Measurements from ENCODE around the gene LNX1. TPM values are rescaled to one million over a fixed set of nuclear protein-coding genes. Genes with fewer than 3 reads are reported as not detected.

Gene LNX1
- total RNA-seq, 1 experiment from 2014 or later, result 3.3 TPM

DNA sequence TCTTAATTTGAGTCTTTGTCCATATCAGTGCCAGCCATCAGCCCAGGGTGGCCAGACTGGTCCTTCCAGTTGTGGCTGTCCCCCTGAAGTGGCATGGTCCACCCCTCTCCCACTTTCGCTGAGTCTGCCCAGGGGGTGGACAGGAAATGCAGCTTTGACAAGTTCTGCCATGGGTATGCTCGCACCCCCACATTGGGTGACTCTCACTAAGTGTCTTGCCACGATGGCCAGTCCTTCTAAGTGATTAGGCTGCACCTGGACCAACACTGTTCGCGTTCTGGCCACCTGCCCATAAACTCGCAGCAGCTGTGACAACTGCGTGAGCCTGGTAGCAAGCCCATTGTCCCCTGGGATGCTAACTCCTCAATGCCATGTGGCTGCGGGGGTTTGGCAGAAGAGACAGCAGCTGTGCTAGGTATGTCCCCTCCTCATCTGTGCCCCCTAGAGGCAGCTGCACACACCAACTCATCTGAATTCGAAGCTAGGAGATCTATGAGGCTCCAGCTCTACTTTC is 10.0 kb upstream of the LNX1 start (continued):
- TF ChIP-seq, protein P1, sequence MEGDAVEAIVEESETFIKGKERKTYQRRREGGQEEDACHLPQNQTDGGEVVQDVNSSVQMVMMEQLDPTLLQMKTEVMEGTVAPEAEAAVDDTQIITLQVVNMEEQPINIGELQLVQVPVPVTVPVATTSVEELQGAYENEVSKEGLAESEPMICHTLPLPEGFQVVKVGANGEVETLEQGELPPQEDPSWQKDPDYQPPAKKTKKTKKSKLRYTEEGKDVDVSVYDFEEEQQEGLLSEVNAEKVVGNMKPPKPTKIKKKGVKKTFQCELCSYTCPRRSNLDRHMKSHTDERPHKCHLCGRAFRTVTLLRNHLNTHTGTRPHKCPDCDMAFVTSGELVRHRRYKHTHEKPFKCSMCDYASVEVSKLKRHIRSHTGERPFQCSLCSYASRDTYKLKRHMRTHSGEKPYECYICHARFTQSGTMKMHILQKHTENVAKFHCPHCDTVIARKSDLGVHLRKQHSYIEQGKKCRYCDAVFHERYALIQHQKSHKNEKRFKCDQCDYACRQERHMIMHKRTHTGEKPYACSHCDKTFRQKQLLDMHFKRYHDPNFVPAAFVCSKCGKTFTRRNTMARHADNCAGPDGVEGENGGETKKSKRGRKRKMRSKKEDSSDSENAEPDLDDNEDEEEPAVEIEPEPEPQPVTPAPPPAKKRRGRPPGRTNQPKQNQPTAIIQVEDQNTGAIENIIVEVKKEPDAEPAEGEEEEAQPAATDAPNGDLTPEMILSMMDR (IDR thresholded peaks at IDR 0.05 in 2 of 3, conservative IDR thresholded peaks at IDR 0.05 in 1 of 3; ENCODE audit: borderline replicate concordance in 1 of 3, insufficient read depth in 1 of 3, low read depth in 2 of 3, low read length in 2 of 3), result peak in 2 of 3 experiments; percentile 66 to 73; a peak in 4 of 6 replicates
- TF ChIP-seq FOSL1 (IDR thresholded peaks at IDR 0.05; ENCODE audit: low read depth), result no peak
- TF ChIP-seq, protein P2, sequence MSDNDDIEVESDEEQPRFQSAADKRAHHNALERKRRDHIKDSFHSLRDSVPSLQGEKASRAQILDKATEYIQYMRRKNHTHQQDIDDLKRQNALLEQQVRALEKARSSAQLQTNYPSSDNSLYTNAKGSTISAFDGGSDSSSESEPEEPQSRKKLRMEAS (IDR thresholded peaks at IDR 0.05), result peak; percentile 40; the same call in 1 of the 2 replicates
- no peak for TF ChIP-seq CEBPB (IDR thresholded peaks at IDR 0.05; ENCODE audit: low read depth)
- TF ChIP-seq RAD21 (IDR thresholded peaks at IDR 0.05; ENCODE audit: low read depth), result peak; percentile 54

DNA sequence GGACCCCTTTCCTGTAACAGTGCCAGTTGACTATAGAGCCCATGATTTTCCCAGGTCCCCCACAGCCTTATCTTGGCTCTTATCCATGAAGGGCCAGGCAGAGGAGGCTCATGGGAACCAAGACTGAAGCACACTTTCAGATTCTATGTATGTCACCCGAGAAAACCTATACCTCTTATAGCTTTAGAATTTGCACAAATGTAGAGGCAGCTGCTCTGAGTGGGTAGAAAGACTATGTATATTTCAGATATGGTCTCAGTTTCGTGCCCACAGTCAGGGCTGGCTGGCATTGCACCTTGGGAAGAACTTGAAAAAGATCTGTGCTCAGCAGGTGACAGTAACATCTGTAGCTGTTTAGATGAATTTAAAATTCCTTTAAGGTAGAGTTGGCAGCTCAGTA is 8.3 kb upstream of the LNX1 start:
- Histone ChIP-seq H3K4me1 (ENCODE audit: control insufficient read depth in 1 of 2, insufficient read depth in 2 of 2, low read length in 2 of 2) (peaks cover 0 to 5% of the 10 kb centered on the region in 2 experiments; a peak in 1 of 4 replicates), H3K9ac (ENCODE audit: low read length) (no peak overlapping the region), H3K4me3 (replicated peaks in 1 of 2; ENCODE audit: low read depth in 1 of 2, low read length in 2 of 2) (no peak overlapping the region), H3K9me2 (ENCODE audit: insufficient read depth) (no peaks in the 10 kb centered on the region), H3K27ac (ENCODE audit: low read depth, low read length) (no peak overlapping the region), H3K27me3 (ENCODE audit: insufficient read depth, low read length) (no peaks in the 10 kb centered on the region), H3K9me3 (ENCODE audit: control insufficient read depth in 1 of 2, insufficient read depth in 1 of 2, low read depth in 1 of 2, low read length in 2 of 2) (no peaks in the 10 kb centered on the region), H3K4me2 (ENCODE audit: low read length) (no peak overlapping the region), H3K79me2 (ENCODE audit: insufficient read depth, low read length) (no peaks in the 10 kb centered on the region), H3K36me3 (ENCODE audit: control insufficient read depth in 1 of 2, insufficient read depth in 2 of 2, low read length in 2 of 2) (no peaks in the 10 kb centered on the region), H4K20me1 (ENCODE audit: insufficient read depth) (no peaks in the 10 kb centered on the region), H2AFZ (ENCODE audit: low read depth, low read length, poor library complexity, severe bottlenecking) (no peak overlapping the region)
- TF ChIP-seq, protein P3, sequence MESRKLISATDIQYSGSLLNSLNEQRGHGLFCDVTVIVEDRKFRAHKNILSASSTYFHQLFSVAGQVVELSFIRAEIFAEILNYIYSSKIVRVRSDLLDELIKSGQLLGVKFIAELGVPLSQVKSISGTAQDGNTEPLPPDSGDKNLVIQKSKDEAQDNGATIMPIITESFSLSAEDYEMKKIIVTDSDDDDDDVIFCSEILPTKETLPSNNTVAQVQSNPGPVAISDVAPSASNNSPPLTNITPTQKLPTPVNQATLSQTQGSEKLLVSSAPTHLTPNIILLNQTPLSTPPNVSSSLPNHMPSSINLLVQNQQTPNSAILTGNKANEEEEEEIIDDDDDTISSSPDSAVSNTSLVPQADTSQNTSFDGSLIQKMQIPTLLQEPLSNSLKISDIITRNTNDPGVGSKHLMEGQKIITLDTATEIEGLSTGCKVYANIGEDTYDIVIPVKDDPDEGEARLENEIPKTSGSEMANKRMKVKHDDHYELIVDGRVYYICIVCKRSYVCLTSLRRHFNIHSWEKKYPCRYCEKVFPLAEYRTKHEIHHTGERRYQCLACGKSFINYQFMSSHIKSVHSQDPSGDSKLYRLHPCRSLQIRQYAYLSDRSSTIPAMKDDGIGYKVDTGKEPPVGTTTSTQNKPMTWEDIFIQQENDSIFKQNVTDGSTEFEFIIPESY (IDR thresholded peaks at IDR 0.05; ENCODE audit: extremely low read depth, insufficient replicate concordance, low read length), result no peak
- TF ChIP-seq POLR2AphosphoS5 (IDR thresholded peaks at IDR 0.05; ENCODE audit: low read depth, low read length), result no peak
- TF ChIP-seq POLR2A (IDR thresholded peaks at IDR 0.05; ENCODE audit: borderline replicate concordance, extremely low read depth, insufficient read depth, insufficient read length), result no peak
- no peak for TF ChIP-seq SP1 (IDR thresholded peaks at IDR 0.05; ENCODE audit: low read depth)
- TF ChIP-seq EZH2phosphoT487 (IDR thresholded peaks at IDR 0.05; ENCODE audit: borderline replicate concordance), result no peak
- TF ChIP-seq ZFX (IDR thresholded peaks at IDR 0.05), result no peak
- no peak for TF ChIP-seq EZH2 (IDR thresholded peaks at IDR 0.05)
- no peak for TF ChIP-seq TCF7L2 (IDR thresholded peaks at IDR 0.05; ENCODE audit: borderline replicate concordance, extremely low read depth, insufficient read depth, insufficient read length)
- no peak for TF ChIP-seq RAD21 (IDR thresholded peaks at IDR 0.05; ENCODE audit: low read depth)
- ATAC-seq (no peak), DNase-seq (ENCODE audit: low read depth, low spot score) (no peak)
- ChIA-PET POLR2A (no interaction called here), RAD21 (ENCODE audit: low non-redundant PET in 1 of 2, low total read pairs in 2 of 2, uncharacterized antibody in 2 of 2, unreplicated experiment in 2 of 2) (no interaction called here), CTCF (no interaction called here)
- BruUV-seq (replicated peaks), result no TSS peak
- intact Hi-C loops (cut with micrococcal nuclease), result no loop called here

Data from HCT116 (cell line).